Astrocyte of the cerebellum (primary cell): ENCODE results near the gene INKA1.

Experiments used
- DNase-seq: peaks from one replicate; pipeline ENCODE4 v3.0.0-alpha.2; 2011; ENCODE audit warnings: low read depth
- H3K4me3 ChIP-seq: 2 replicates; pipeline ENCODE4 v1.5.1; 2011; ENCODE audit warnings: mild to moderate bottlenecking, low read depth, low read length, moderate library complexity
- in situ Hi-C: cut with HindIII; loops from 2 replicates; pipeline ENCODE4 v1.10.0; 2017; ENCODE audit warnings: low sequenced_read_pairs
- TF ChIP-seq, protein P1 (sequence below): IDR thresholded peaks from 2 replicates; pipeline ENCODE4 v1.5.1; 2012; ENCODE audit warnings: low read length, low read depth, moderate library complexity, mild to moderate bottlenecking; ENCODE audit errors: missing control alignments

INKA1 gene

DNA sequence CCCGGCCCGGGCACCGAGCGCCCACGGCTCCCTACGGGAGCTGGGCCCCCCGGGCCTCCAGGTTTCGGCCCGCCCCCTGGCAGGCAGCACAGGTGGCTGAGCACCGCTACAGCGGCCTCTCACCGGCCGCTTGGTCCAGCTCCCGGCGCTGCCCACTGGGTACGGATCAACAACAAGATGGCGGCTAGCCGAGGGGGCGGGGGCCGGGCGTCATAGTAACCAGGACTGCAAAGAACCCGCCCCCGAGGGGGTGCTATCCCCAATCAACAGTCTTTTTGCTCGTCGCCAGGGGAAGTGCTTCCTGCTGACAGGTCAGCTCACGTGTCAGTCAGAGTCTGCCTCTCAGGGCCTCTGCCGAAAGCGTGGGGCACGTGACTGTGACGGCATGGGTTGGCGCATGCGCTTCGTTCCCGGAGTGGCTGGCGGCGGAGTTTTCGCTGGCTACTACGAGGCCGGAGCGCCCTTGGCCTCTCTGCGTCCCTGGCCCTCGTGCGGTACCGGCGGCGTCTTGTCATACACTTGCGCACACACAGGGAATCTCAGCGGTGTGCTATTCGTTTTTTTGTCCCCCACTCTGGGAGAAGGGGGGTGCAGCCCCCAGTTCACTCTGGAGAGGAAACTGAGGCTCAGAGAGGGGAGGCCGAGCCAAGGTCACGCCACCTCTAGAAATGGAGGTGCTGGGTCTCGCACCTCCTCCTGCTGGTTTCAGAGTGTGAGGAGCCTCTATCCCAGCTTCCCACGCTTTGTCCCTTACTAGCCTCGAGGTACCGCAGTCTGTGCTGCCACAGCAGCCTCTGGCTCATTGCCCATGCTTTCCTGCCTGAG is 16.5 kb upstream of the INKA1 start, which contains the start of gene IP6K1:
IP6K1 (minus strand) TSS at position 186 of the 825 bp plus-strand sequence. CDS start 38,502 bp downstream, outside the sequence.
- in situ Hi-C loops, result no loop called here
- peak within 1 kb of the TSS; percentile 96 for H3K4me3 ChIP-seq
- TF ChIP-seq, protein P1, sequence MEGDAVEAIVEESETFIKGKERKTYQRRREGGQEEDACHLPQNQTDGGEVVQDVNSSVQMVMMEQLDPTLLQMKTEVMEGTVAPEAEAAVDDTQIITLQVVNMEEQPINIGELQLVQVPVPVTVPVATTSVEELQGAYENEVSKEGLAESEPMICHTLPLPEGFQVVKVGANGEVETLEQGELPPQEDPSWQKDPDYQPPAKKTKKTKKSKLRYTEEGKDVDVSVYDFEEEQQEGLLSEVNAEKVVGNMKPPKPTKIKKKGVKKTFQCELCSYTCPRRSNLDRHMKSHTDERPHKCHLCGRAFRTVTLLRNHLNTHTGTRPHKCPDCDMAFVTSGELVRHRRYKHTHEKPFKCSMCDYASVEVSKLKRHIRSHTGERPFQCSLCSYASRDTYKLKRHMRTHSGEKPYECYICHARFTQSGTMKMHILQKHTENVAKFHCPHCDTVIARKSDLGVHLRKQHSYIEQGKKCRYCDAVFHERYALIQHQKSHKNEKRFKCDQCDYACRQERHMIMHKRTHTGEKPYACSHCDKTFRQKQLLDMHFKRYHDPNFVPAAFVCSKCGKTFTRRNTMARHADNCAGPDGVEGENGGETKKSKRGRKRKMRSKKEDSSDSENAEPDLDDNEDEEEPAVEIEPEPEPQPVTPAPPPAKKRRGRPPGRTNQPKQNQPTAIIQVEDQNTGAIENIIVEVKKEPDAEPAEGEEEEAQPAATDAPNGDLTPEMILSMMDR, result no peak
- DNase-seq, result peak; percentile 100

DNA sequence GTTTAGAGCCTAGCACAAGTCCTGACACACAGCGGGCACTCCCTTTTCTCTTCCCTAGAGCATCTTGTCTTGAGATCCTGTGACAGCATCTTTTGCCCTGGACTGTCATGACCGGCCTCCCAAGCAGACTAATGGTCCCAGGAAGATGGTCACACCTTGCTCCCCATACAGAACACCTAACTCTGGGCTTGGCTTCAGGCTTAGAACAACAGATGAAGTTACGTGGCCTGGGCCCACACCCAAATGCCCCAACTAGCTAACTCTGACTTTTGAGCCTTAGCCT is 15.9 kb upstream of the INKA1 start:
- no peak overlapping the region for H3K4me3 ChIP-seq
- TF ChIP-seq, protein P1, result no peak
- in situ Hi-C loops, result no loop called here
- no peak for DNase-seq

DNA sequence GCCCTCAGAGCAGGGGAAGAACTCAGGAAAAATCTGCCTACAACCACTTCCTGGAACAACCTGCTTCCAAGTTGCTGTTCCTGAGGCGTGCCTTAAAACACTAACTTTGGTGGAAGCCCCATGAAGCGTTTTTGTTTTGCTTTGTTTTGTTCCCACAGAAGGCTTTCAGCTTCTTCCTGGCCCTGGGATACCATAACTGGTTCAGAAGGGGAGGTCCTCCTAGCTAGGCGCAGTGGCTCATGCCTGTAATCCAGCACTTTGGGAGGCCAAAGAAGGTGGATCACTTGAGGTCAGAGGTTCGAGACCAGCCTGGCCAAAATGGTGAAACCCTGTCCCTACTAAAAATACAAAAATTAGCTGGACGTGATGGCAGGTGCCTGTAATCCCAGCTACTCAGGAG is 15.5 kb upstream of the INKA1 start:
- no peak overlapping the region for H3K4me3 ChIP-seq
- DNase-seq, result no peak
- in situ Hi-C loops, result no loop called here
- TF ChIP-seq, protein P1, result no peak

DNA sequence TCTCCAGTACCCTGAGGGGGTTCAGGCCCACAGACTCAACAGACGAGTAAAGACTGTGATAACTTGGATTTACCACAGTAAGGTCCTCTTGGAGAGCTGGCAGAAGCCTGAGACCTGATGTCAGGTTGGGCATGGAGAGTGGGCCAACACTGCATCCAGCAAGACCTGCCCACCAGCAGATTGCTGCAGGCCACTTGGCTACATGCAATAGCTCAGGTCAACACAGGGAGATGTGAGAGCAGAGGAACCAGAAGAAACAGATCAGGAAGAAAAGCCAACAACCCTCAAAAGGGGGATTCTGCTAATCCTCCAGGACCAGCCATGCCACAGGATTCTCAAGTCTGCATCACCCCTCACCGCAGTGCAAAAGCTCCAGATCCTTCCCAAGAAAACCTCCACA is 15.0 kb upstream of the INKA1 start:
- H3K4me3 ChIP-seq, result no peak overlapping the region
- TF ChIP-seq, protein P1, result no peak
- DNase-seq, result no peak
- in situ Hi-C loops, result no loop called here

DNA sequence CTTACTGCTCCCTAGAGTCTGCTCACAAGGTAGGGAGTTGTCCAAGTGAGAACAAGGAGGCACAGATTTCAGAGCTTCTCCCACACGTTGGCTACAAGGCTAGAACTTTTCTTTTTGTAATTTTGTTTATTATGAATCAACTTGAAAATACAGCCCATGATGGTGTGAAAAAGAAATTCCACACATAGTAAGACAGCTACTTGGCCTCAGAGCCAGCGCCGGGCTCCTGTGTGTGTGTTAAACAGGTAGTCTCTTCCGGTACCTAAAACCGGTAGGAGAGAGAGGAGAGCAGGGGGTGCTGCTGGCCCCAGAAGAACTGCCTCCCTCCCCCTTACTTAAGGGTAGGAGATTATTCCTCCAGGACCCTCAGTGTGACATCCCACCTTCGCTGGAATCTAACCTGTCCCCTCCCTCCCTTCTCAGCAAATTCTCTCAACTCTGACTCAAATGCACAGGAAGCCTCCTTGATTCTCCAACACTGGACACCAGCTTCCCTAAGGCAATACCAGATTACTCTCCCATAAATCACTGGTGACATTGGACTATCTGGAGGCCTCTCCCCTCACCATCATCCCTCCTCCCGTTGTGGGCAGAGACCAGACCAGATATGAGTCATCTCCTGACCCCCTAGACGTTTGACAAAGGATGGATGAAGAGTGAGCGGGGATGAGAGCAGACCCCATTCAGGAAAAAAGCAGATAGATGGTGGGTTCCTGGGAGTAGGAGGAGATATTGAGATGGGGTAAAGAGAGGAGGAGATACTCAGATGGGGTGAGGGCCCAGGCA is 12.2 kb upstream of the INKA1 start:
- in situ Hi-C loops, result no loop called here
- no peak overlapping the region for H3K4me3 ChIP-seq
- TF ChIP-seq, protein P1, result no peak
- no peak for DNase-seq

DNA sequence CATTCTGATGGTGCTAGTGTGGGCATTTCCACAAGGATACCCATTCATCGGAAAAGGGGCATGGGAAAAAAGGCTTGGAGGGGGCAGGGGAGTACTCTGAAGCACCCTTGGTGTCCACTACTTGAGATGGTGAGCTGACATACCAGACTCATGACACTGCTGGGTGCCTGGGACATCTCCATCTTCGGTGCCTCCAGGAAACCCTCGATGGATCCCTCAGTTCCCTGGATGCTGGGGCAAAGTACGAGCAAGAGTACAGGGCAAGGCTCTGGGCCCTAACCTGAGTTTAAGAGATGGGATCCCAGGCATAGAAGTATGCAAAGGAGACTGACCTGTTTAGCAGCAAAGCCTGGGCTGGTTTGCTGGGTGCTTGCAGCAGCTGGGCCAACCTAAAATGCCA is 11.5 kb upstream of the INKA1 start:
- no peak overlapping the region for H3K4me3 ChIP-seq
- in situ Hi-C loops, result no loop called here

More for the DNA sequence above, 11.5 kb upstream of the INKA1 start:
- DNase-seq, result no peak
- TF ChIP-seq, protein P1, result no peak
